Activated T-helper 17 cell treated with anti-CD3 and anti-CD28 coated beads, Interleukin-2, amount 50 U/mL, for 72 hours (primary cell): Measurements from ENCODE around the gene CCDC82. TPM values are rescaled to one million over a fixed set of nuclear protein-coding genes. Genes with fewer than 3 reads are reported as not detected.

Experiments used
- ATAC-seq: fragments of 150-1000 bp; cut with Tn5 transposase; replicated peaks from 2 replicates; pipeline ENCODE4 v1.10.0; 2021; ENCODE audit warnings: mild to moderate bottlenecking, moderate library complexity
- H3K27ac Mint-ChIP-seq: one replicate; pipeline ENCODE4 v1.8.0; 2022; ENCODE audit warnings: mixed read lengths
- H3K27me3 Mint-ChIP-seq: one replicate; pipeline ENCODE4 v1.8.0; 2022; ENCODE audit warnings: mixed read lengths
- H3K36me3 Mint-ChIP-seq: one replicate; pipeline ENCODE4 v1.8.0; 2022; ENCODE audit warnings: low read depth, mild to moderate bottlenecking, mixed read lengths
- H3K4me1 Mint-ChIP-seq: one replicate; pipeline ENCODE4 v1.8.0; 2022; ENCODE audit warnings: mixed read lengths
- H3K4me3 Mint-ChIP-seq: one replicate; pipeline ENCODE4 v1.8.0; 2022; ENCODE audit warnings: mild to moderate bottlenecking, mixed read lengths
- H3K9me3 Mint-ChIP-seq: one replicate; pipeline ENCODE4 v1.8.0; 2022; ENCODE audit warnings: mixed read lengths
- total RNA-seq, 2 donors: library from RNA; stranded (reverse); gene quantifications; one replicate each; pipeline ENCODE4 v1.2.3, GENCODE V29; 2022

The CCDC82 gene
- total RNA-seq, 2 donors from 2014 or later: 25.1 to 29.0 TPM

GRCh38 chr11:96341211-96342013 is 48.3 kb downstream of the CCDC82 start:
- peaks cover 26% of the 10 kb centered on the region for H3K4me1 Mint-ChIP-seq
- H3K4me3 Mint-ChIP-seq: peak overlapping the region; percentile 94
- H3K9me3 Mint-ChIP-seq: no peaks in the 10 kb centered on the region
- peak overlapping the region; percentile 88 for H3K27ac Mint-ChIP-seq
- peaks cover 39% of the 10 kb centered on the region for H3K36me3 Mint-ChIP-seq
- peak; percentile 28 for ATAC-seq
- no peaks in the 10 kb centered on the region for H3K27me3 Mint-ChIP-seq

GRCh38 chr11:96340555-96340885 is 49.2 kb downstream of the CCDC82 start:
- H3K27me3 Mint-ChIP-seq: no peaks in the 10 kb centered on the region
- no peaks in the 10 kb centered on the region for H3K9me3 Mint-ChIP-seq
- ATAC-seq: no peak
- H3K4me3 Mint-ChIP-seq: peak overlapping the region; percentile 94
- peaks cover 30% of the 10 kb centered on the region for H3K4me1 Mint-ChIP-seq
- peaks cover 48% of the 10 kb centered on the region for H3K36me3 Mint-ChIP-seq
- H3K27ac Mint-ChIP-seq: peak overlapping the region; percentile 88

- peak overlapping the region; percentile 96 for H3K27ac Mint-ChIP-seq
- no peak for ATAC-seq
- no peaks in the 10 kb centered on the region for H3K9me3 Mint-ChIP-seq
- no peaks in the 10 kb centered on the region for H3K27me3 Mint-ChIP-seq
- peaks cover 54% of the 10 kb centered on the region for H3K36me3 Mint-ChIP-seq
- H3K4me3 Mint-ChIP-seq: peak overlapping the region; percentile 94
- peaks cover 34% of the 10 kb centered on the region for H3K4me1 Mint-ChIP-seq
Measured at GRCh38 chr11:96339706-96340554, 49.8 kb downstream of the CCDC82 start.

- no peaks in the 10 kb centered on the region for H3K27me3 Mint-ChIP-seq
- ATAC-seq: peak; percentile 27
- H3K9me3 Mint-ChIP-seq: no peaks in the 10 kb centered on the region
- H3K4me3 Mint-ChIP-seq: peak overlapping the region; percentile 94
- H3K36me3 Mint-ChIP-seq: peaks cover 62% of the 10 kb centered on the region
- H3K27ac Mint-ChIP-seq: peak overlapping the region; percentile 96
- H3K4me1 Mint-ChIP-seq: peaks cover 37% of the 10 kb centered on the region
Measured at GRCh38 chr11:96338910-96339705, 50.6 kb downstream of the CCDC82 start.

GRCh38 chr11:96337541-96338431 is 51.9 kb downstream of the CCDC82 start:
- H3K27me3 Mint-ChIP-seq: no peaks in the 10 kb centered on the region
- peak overlapping the region; percentile 94 for H3K4me3 Mint-ChIP-seq
- peak overlapping the region; percentile 96 for H3K27ac Mint-ChIP-seq
- H3K9me3 Mint-ChIP-seq: no peaks in the 10 kb centered on the region
- peaks cover 63% of the 10 kb centered on the region for H3K36me3 Mint-ChIP-seq
- peaks cover 42% of the 10 kb centered on the region for H3K4me1 Mint-ChIP-seq
- ATAC-seq: peak; percentile 50

- Mint-ChIP-seq H3K36me3 (peaks cover 50% of the 10 kb centered on the region), H3K4me3 (no peak overlapping the region), H3K27ac (no peak overlapping the region), H3K9me3 (no peaks in the 10 kb centered on the region), H3K27me3 (no peaks in the 10 kb centered on the region), H3K4me1 (peaks cover 55% of the 10 kb centered on the region)
- no peak for ATAC-seq
Measured at GRCh38 chr11:96335388-96335787, 54.3 kb downstream of the CCDC82 start.

GRCh38 chr11:96334219-96334618 is 55.5 kb downstream of the CCDC82 start:
- Mint-ChIP-seq H3K27me3 (no peaks in the 10 kb centered on the region), H3K9me3 (no peaks in the 10 kb centered on the region), H3K4me1 (peaks cover 62% of the 10 kb centered on the region), H3K27ac (no peak overlapping the region), H3K4me3 (no peak overlapping the region), H3K36me3 (peaks cover 51% of the 10 kb centered on the region)
- ATAC-seq: no peak

GRCh38 chr11:96333191-96333719 is 56.5 kb downstream of the CCDC82 start:
- peaks cover 62% of the 10 kb centered on the region for H3K4me1 Mint-ChIP-seq
- peaks cover 53% of the 10 kb centered on the region for H3K36me3 Mint-ChIP-seq
- H3K9me3 Mint-ChIP-seq: no peaks in the 10 kb centered on the region
- no peak overlapping the region for H3K27ac Mint-ChIP-seq
- H3K4me3 Mint-ChIP-seq: peak overlapping the region; percentile 31
- ATAC-seq: no peak
- no peaks in the 10 kb centered on the region for H3K27me3 Mint-ChIP-seq

- ATAC-seq: no peak
- Mint-ChIP-seq H3K27ac (peak overlapping the region; percentile 1), H3K4me3 (peak overlapping the region; percentile 31), H3K9me3 (no peaks in the 10 kb centered on the region), H3K36me3 (peaks cover 49% of the 10 kb centered on the region), H3K27me3 (no peaks in the 10 kb centered on the region), H3K4me1 (peaks cover 52% of the 10 kb centered on the region)
Measured at GRCh38 chr11:96332126-96332771, 57.5 kb downstream of the CCDC82 start.

GRCh38 chr11:96331699-96332116 is 58.0 kb downstream of the CCDC82 start:
- Mint-ChIP-seq H3K9me3 (no peaks in the 10 kb centered on the region), H3K4me1 (peaks cover 50% of the 10 kb centered on the region), H3K27me3 (no peaks in the 10 kb centered on the region), H3K36me3 (peaks cover 51% of the 10 kb centered on the region), H3K27ac (peak overlapping the region; percentile 1), H3K4me3 (peak overlapping the region; percentile 31)
- no peak for ATAC-seq

GRCh38 chr11:96330511-96330859 is 59.2 kb downstream of the CCDC82 start:
- ATAC-seq: no peak
- Mint-ChIP-seq H3K27me3 (no peaks in the 10 kb centered on the region), H3K27ac (peak overlapping the region; percentile 94), H3K4me1 (peaks cover 53% of the 10 kb centered on the region), H3K4me3 (peak overlapping the region; percentile 73), H3K36me3 (peaks cover 51% of the 10 kb centered on the region), H3K9me3 (no peaks in the 10 kb centered on the region)

GRCh38 chr11:96329855-96330510 is 59.7 kb downstream of the CCDC82 start:
- no peaks in the 10 kb centered on the region for H3K9me3 Mint-ChIP-seq
- peaks cover 48% of the 10 kb centered on the region for H3K36me3 Mint-ChIP-seq
- no peak for ATAC-seq
- H3K27me3 Mint-ChIP-seq: no peaks in the 10 kb centered on the region
- peak overlapping the region; percentile 73 for H3K4me3 Mint-ChIP-seq
- peaks cover 55% of the 10 kb centered on the region for H3K4me1 Mint-ChIP-seq
- H3K27ac Mint-ChIP-seq: peak overlapping the region; percentile 94
